H1 (cell line): ENCODE data around the gene CCP110. TPM values are rescaled to one million over a fixed set of nuclear protein-coding genes. Genes with fewer than 3 reads are reported as not detected.

Experiments used
- CTCF ChIA-PET: fragments of 300-600 bp; sonication (Branson Sonifier 250); formaldehyde crosslinking; loops from one replicate; lab custom pipeline; 2021; ENCODE audit not compliant: partially characterized antibody; lab: Charles Lee
- POLR2A ChIA-PET: fragments of 300-600 bp; sonication (Branson Sonifier 250); formaldehyde crosslinking; loops from one replicate; lab custom pipeline; 2021; ENCODE audit warnings: inconsistent platforms; ENCODE audit not compliant: partially characterized antibody; lab: Charles Lee
- DNase-seq, 2 experiments: peaks; one replicate each; pipeline versions ENCODE4 v3.0.0 to v3.0.0-alpha.2; 2010 to 2022; ENCODE audit warnings: low spot score in 2 of 2, low read depth in 1 of 2, mixed read lengths in 1 of 2
- FAIRE-seq: peaks from 2 replicates; lab custom pipeline; 2011; peaks lifted over from hg19 to GRCh38; lab: Jason Lieb, UNC
- H2AFZ ChIP-seq: 2 replicates; pipeline ENCODE4 v1.8.1; 2012; ENCODE audit warnings: low read length, inconsistent platforms
- H2AK5ac ChIP-seq: 2 replicates; pipeline ENCODE4 v1.6.1; 2013; ENCODE audit warnings: low read depth, low read length
- H2BK120ac ChIP-seq: replicated peaks from 2 replicates; pipeline ENCODE3; 2013; ENCODE audit warnings: low read depth, low read length, inconsistent platforms
- H2BK12ac ChIP-seq: 2 replicates; pipeline ENCODE4 v1.6.1; 2013; ENCODE audit warnings: low read depth, low read length
- H2BK15ac ChIP-seq: 2 replicates; pipeline ENCODE4 v1.6.1; 2013; ENCODE audit warnings: low read length
- H2BK20ac ChIP-seq: 2 replicates; pipeline ENCODE4 v1.6.1; 2013; ENCODE audit warnings: low read length
- H2BK5ac ChIP-seq: 2 replicates; pipeline ENCODE4 v1.6.1; 2013; ENCODE audit warnings: low read depth, low read length
- H3K14ac ChIP-seq: 2 replicates; pipeline ENCODE4 v1.6.1; 2013; ENCODE audit warnings: inconsistent platforms; ENCODE audit not compliant: insufficient read length
- H3K18ac ChIP-seq: 2 replicates; pipeline ENCODE4 v1.6.1; 2013; ENCODE audit warnings: low read length; ENCODE audit errors: extremely low read depth
- H3K23ac ChIP-seq: 2 replicates; pipeline ENCODE4 v1.6.1; 2013; ENCODE audit warnings: inconsistent platforms; ENCODE audit not compliant: insufficient read length
- H3K23me2 ChIP-seq: 2 replicates; pipeline ENCODE4 v1.6.1; 2013; ENCODE audit warnings: low read depth, low read length
- H3K27ac ChIP-seq: 2 replicates; pipeline ENCODE4 v1.6.1; 2011; ENCODE audit warnings: low read depth, low read length, inconsistent platforms
- H3K27me3 ChIP-seq, 4 experiments: replicated peaks in 1 of 4; 1 replicate in 1 of 4; 2 replicates in 3 of 4; pipeline versions ENCODE4 v1.6.1 to v1.8.1; 2011 to 2013; ENCODE audit warnings: low read length in 3 of 4, mild to moderate bottlenecking in 3 of 4, inconsistent platforms in 2 of 4, mixed read lengths in 2 of 4, moderate library complexity in 1 of 4; ENCODE audit not compliant: control insufficient read depth in 3 of 4, insufficient read depth in 3 of 4; ENCODE audit errors: extremely low read depth in 1 of 4
- H3K36me3 ChIP-seq, 4 experiments: 2 replicates each; pipeline versions ENCODE4 v1.6.1 to v1.8.1; 2011 to 2013; ENCODE audit warnings: mild to moderate bottlenecking in 4 of 4, low read length in 3 of 4, moderate library complexity in 2 of 4, control low read depth in 1 of 4, inconsistent platforms in 1 of 4; ENCODE audit not compliant: insufficient read depth in 4 of 4, control insufficient read depth in 2 of 4
- H3K4ac ChIP-seq: replicated peaks from 2 replicates; pipeline ENCODE3; 2013; ENCODE audit warnings: low read length, low read depth, mixed read lengths, inconsistent platforms; ENCODE audit not compliant: insufficient read length
- H3K4me1 ChIP-seq, 4 experiments: replicated peaks in 1 of 4; 1 replicate in 1 of 4; 2 replicates in 3 of 4; pipeline versions ENCODE4 v1.6.1 to v1.8.1; 2011 to 2013; ENCODE audit warnings: low read length in 3 of 4, inconsistent platforms in 2 of 4, mixed read lengths in 1 of 4; ENCODE audit not compliant: insufficient read depth in 4 of 4, control insufficient read depth in 3 of 4
- H3K4me2 ChIP-seq, 2 experiments: 2 replicates each; pipeline versions ENCODE4 v1.6.1 to v1.8.1; 2011 to 2013; ENCODE audit warnings: low read depth in 2 of 2, low read length in 2 of 2, control low read depth in 1 of 2, inconsistent platforms in 1 of 2, mild to moderate bottlenecking in 1 of 2; ENCODE audit not compliant: insufficient read depth in 1 of 2
- H3K4me3 ChIP-seq, 4 experiments: fragments of 200-600, 300-600 bp in 1 of 4; sonication (generic), shearing (Covaris generic), sonication (Bioruptor Twin) in 1 of 4; 2 replicates each; pipeline versions ENCODE4 v1.5.1 to v1.8.1; 2011 to 2016; ENCODE audit warnings: low read length in 4 of 4, low read depth in 3 of 4, control low read depth in 2 of 4, inconsistent platforms in 2 of 4, mild to moderate bottlenecking in 2 of 4, mixed read lengths in 1 of 4, moderate library complexity in 1 of 4; ENCODE audit not compliant: insufficient read depth in 2 of 4; ENCODE audit errors: extremely low read depth in 1 of 4
- H3K56ac ChIP-seq: replicated peaks from 2 replicates; pipeline ENCODE3; 2013; ENCODE audit warnings: low read depth, mild to moderate bottlenecking, mixed read lengths, low read length, inconsistent platforms; ENCODE audit not compliant: insufficient read length
- H3K79me1 ChIP-seq: 2 replicates; pipeline ENCODE4 v1.6.1; 2013; ENCODE audit warnings: low read depth, low read length, control low read depth
- H3K79me2 ChIP-seq, 2 experiments: 2 replicates each; pipeline versions ENCODE4 v1.6.1 to v1.8.1; 2012 to 2013; ENCODE audit warnings: low read length in 2 of 2, mild to moderate bottlenecking in 2 of 2, inconsistent platforms in 1 of 2; ENCODE audit not compliant: insufficient read depth in 2 of 2, control insufficient read depth in 1 of 2
- H3K9ac ChIP-seq, 4 experiments: replicated peaks in 1 of 4; 1 replicate in 1 of 4; 2 replicates in 3 of 4; pipeline versions ENCODE4 v1.6.1 to v1.8.1; 2011 to 2013; ENCODE audit warnings: low read depth in 3 of 4, low read length in 3 of 4, control low read depth in 2 of 4, mild to moderate bottlenecking in 2 of 4, moderate library complexity in 2 of 4, inconsistent platforms in 1 of 4; ENCODE audit errors: extremely low read depth in 1 of 4
- H3K9me3 ChIP-seq, 2 experiments: 2 replicates each; pipeline versions ENCODE4 v1.6.1 to v1.8.1; 2012 to 2013; ENCODE audit warnings: mild to moderate bottlenecking in 2 of 2, moderate library complexity in 2 of 2, control low read depth in 1 of 2, inconsistent platforms in 1 of 2, low read depth in 1 of 2, low read length in 1 of 2, mixed read lengths in 1 of 2; ENCODE audit not compliant: insufficient read depth in 2 of 2
- H4K20me1 ChIP-seq, 2 experiments: replicated peaks in 1 of 2; 2 replicates each; pipeline versions ENCODE3 to v1.8.1; 2011 to 2013; ENCODE audit warnings: inconsistent platforms in 2 of 2, low read length in 2 of 2, mild to moderate bottlenecking in 1 of 2; ENCODE audit not compliant: insufficient read depth in 2 of 2, control insufficient read depth in 1 of 2
- H4K5ac ChIP-seq: 2 replicates; pipeline ENCODE4 v1.6.1; 2013; ENCODE audit warnings: low read length, low read depth, mixed read lengths, inconsistent platforms; ENCODE audit not compliant: insufficient read length
- H4K8ac ChIP-seq: 2 replicates; pipeline ENCODE4 v1.8.0; 2013; ENCODE audit warnings: mild to moderate bottlenecking, moderate library complexity, low read length, inconsistent platforms; ENCODE audit not compliant: insufficient read depth; ENCODE audit errors: extremely low read depth
- H4K91ac ChIP-seq: replicated peaks from 2 replicates; pipeline ENCODE3; 2013; ENCODE audit warnings: low read length, mixed read lengths, inconsistent platforms; ENCODE audit not compliant: insufficient read length
- ATF2 ChIP-seq: IDR thresholded peaks from 2 replicates; pipeline ENCODE4 v1.6.1; 2012; ENCODE audit warnings: low read length, inconsistent platforms
- ATF3 ChIP-seq: IDR thresholded peaks from 2 replicates; pipeline ENCODE4 v1.6.1; 2011; ENCODE audit warnings: low read depth, mild to moderate bottlenecking, low read length; ENCODE audit not compliant: insufficient read depth
- CBX8 ChIP-seq: fragments of 300-800, 300-1000 bp; sonication (generic); IDR thresholded peaks from 2 replicates; pipeline ENCODE4 v1.7.1; 2016; ENCODE audit warnings: low read depth, low read length, borderline replicate concordance
- CTBP2 ChIP-seq: IDR thresholded peaks from 2 replicates; pipeline ENCODE4 v1.7.0; 2011; ENCODE audit warnings: borderline replicate concordance, mild to moderate bottlenecking, moderate library complexity, mixed read lengths, low read length; ENCODE audit not compliant: insufficient read depth, insufficient read length
- GABPA ChIP-seq: IDR thresholded peaks from 2 replicates; pipeline ENCODE4 v1.6.1; 2011; ENCODE audit warnings: mild to moderate bottlenecking, low read length, moderate library complexity, borderline replicate concordance; ENCODE audit not compliant: insufficient read depth
- JUND ChIP-seq: IDR thresholded peaks from 2 replicates; pipeline ENCODE4 v1.6.1; 2011; ENCODE audit warnings: mild to moderate bottlenecking, improper control_type of control experiment, low read length
- KDM1A ChIP-seq: fragments of 200-600, 300-600 bp; sonication (generic); IDR thresholded peaks from 2 replicates; pipeline ENCODE4 v1.7.1; 2016; ENCODE audit warnings: mild to moderate bottlenecking, low read length, borderline replicate concordance
- MAFK ChIP-seq: IDR thresholded peaks from 2 replicates; pipeline ENCODE4 v1.6.1; 2012; ENCODE audit warnings: low read depth, mild to moderate bottlenecking, improper control_type of control experiment, low read length
- MAX ChIP-seq: IDR thresholded peaks from 2 replicates; pipeline ENCODE4 v1.6.1; 2012; ENCODE audit warnings: inconsistent platforms
- RBBP5 ChIP-seq: IDR thresholded peaks from 2 replicates; pipeline ENCODE4 v1.7.1; 2012; ENCODE audit warnings: low read depth, mild to moderate bottlenecking, inconsistent platforms, low read length, moderate library complexity, borderline replicate concordance
- YY1 ChIP-seq: IDR thresholded peaks from 2 replicates; pipeline ENCODE4 v1.6.1; 2011; ENCODE audit warnings: low read depth, mild to moderate bottlenecking, low read length
- polyA plus RNA-seq, 7 experiments: library from polyadenylated mRNA; depleted of rRNA in 3 of 7; stranded (reverse) in 5 of 7; unstranded in 2 of 7; fragments of >200 nt in 5 of 7; fragments of 200-250 nt in 2 of 7; gene quantifications; 1 replicate in 5 of 7; 2 replicates in 1 of 7; 4 replicates in 1 of 7; pipeline versions ENCODE4 v1.2.1 to v1.2.3, GENCODE V29; 2011 to 2013; ENCODE audit warnings: missing spikeins in 2 of 7, mixed read lengths in 2 of 7
- total RNA-seq: library from RNA; stranded (reverse); fragmentation: NEBNext Ultra II Directional; extraction: Animal tissue kit (Norgen Biotek cat#: 25700); gene quantifications from 2 replicates; pipeline ENCODE4 v1.2.1, GENCODE V29; 2021

CCP110 gene
- total and polyA plus RNA-seq, 2 of the 8 experiments (the other 6 are each of a cell fraction or from before 2014, with no cell fraction given): 3.2 to 19.8 TPM

DNA sequence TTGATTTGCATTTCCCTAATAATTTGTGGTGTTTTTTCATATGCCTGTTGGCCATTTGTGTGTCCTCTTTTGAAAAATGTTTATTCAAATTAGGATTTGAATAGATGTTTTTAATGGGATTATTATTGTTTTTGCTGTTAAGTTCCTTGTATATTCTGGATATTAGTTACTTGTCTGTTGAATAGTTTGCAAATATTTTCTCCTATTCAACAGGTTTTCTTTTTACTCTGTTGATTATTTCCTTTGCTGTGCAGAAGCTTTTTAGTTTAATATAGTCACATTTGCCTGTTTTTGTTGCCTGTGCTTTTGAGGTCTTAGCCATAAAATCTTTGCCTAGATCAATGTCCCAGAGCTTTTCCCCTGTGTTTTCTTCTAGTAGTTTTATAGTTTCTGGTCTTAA, 11.4 kb upstream of the CCP110 start:
- Histone ChIP-seq H4K5ac (no peak overlapping the region), H2BK15ac (no peak overlapping the region), H3K56ac (no peak overlapping the region), H3K4me3 (no peak overlapping the region), H3K4ac (no peak overlapping the region), H3K36me3 (peaks cover 4 to 51% (median 17%) of the 10 kb centered on the region in 4 experiments; a peak in 7 of 8 replicates), H3K79me1 (no peaks in the 10 kb centered on the region; the same call in 1 of the 2 replicates), H4K8ac (no peak overlapping the region), H3K14ac (no peak overlapping the region), H3K9me3 (no peaks in the 10 kb centered on the region), H2AFZ (no peak overlapping the region), H2BK12ac (no peak overlapping the region), H3K18ac (no peak overlapping the region), H3K9ac (no peak overlapping the region), H2BK5ac (no peak overlapping the region), H4K20me1 (peaks cover 0 to 4% of the 10 kb centered on the region in 2 experiments), H3K23ac (no peak overlapping the region), H3K4me2 (no peak overlapping the region), H2BK120ac (no peak overlapping the region), H2AK5ac (no peak overlapping the region), H3K79me2 (peaks cover 0 to 12% of the 10 kb centered on the region in 2 experiments; a peak in 2 of 4 replicates), H3K4me1 (no peaks in the 10 kb centered on the region), H4K91ac (no peak overlapping the region), H3K23me2 (no peaks in the 10 kb centered on the region), H3K27ac (no peak overlapping the region), H3K27me3 (peaks cover 0 to 1% (median 0%) of the 10 kb centered on the region in 4 experiments; a peak in 1 of 7 replicates), H2BK20ac (no peak overlapping the region)
- ChIA-PET POLR2A (interaction anchor here (1.1 kb wide), 1 partner anchor 12 kb away, joined by 3 read pairs; the partner anchor contains the start of gene CCP110), CTCF (interaction anchor here (1.2 to 1.6 kb wide), 2 partner anchors 124 to 333 kb away, joined by 3 to 4 read pairs; no protein-coding TSS in a partner anchor)
- DNase-seq (no peak), FAIRE-seq (no peak)
- TF ChIP-seq CBX8 (no peak), ATF2 (no peak), MAX (no peak), ATF3 (no peak), JUND (no peak), CTBP2 (no peak), MAFK (no peak), KDM1A (no peak), RBBP5 (no peak), YY1 (no peak), GABPA (no peak)
